ENCODE results near the gene G3BP2. TPM values are rescaled to one million over a fixed set of nuclear protein-coding genes. Genes with fewer than 3 reads are reported as not detected.

The G3BP2 gene
- total and polyA plus RNA-seq, 9 of the 15 experiments (the other 6 are each of a cell fraction or from before 2014, with no cell fraction given), result 25.2 to 222 (median 130) TPM

DNA sequence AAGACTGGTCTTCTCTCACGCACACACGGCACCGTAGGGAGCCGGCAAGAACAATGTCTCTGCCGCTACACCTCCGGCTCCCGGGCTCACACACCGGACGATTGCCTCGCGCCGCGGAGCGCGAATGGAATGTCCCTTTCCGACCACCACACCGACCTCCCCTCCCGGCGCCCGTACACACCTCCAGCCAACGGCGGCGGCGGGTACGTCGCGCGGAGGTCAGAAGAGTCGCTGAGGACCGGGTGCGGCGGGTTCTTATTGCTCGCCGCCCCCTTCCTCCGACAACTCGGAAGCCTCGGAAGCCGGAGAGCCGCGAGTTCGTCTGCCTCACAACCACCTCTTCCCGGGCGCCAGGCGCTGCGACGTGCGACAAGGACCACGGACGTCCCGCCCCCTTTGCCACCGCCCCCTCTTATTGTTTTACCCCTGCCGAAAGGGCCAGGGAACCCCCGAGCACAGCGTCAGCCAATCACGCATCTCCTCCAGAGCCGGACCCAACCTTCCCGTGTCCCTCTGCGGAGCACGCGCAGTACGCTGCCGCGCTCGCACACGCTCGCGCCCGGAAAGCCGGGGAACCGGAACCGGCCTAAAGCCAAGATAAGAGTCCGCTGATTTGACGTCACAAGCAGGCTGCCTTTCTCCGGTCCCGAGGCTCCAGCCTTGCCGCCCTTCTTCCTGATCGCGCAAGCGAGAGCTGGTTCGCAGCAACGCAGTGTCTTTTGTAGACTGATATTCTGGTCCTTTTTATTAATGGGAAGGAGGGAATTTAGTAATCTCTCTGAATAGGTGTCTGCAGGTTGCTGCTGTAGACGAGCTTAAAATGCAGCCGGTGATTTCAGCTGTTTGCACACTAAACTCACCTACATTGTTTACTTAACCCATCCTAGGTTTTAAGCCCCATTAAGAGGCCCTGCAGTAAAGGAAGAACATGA lies at the start of gene G3BP2 (continued):
- TF ChIP-seq NEUROD1 (IDR thresholded peaks at IDR 0.05; ENCODE audit: borderline replicate concordance, low read depth, low read length, partially characterized antibody), result no peak
- no peak for TF ChIP-seq HNRNPK (IDR thresholded peaks at IDR 0.05; ENCODE audit: low read depth, low read length, poor library complexity, severe bottlenecking)
- no peak for TF ChIP-seq NR4A1 (CRISPR knock-in tag; IDR thresholded peaks at IDR 0.05)
- TF ChIP-seq NR4A1 (tag; IDR thresholded peaks at IDR 0.05), result peak; percentile 24; the same call in 1 of the 2 replicates
- no peak for TF ChIP-seq NFE2 (IDR thresholded peaks at IDR 0.05; ENCODE audit: low read depth)
- no peak for TF ChIP-seq ZNF133 (CRISPR knock-in tag; IDR thresholded peaks at IDR 0.05)
- TF ChIP-seq ZNF239 (CRISPR knock-in tag; IDR thresholded peaks at IDR 0.05), result no peak
- TF ChIP-seq RFX7 (CRISPR knock-in tag; IDR thresholded peaks at IDR 0.05), result no peak
- TF ChIP-seq ARID2 (IDR thresholded peaks at IDR 0.05), result 0 out of 2 replicates have a peak, but pooled peaks have one; percentile 46
- no peak for TF ChIP-seq ZNF23 (CRISPR knock-in tag; IDR thresholded peaks at IDR 0.05)
- peak; percentile 40; the same call in 1 of the 2 replicates for TF ChIP-seq JUN (IDR thresholded peaks at IDR 0.05; ENCODE audit: borderline replicate concordance, low read depth, low read length)
- no peak for TF ChIP-seq JUN (CRISPR knock-in tag; IDR thresholded peaks at IDR 0.05; ENCODE audit: borderline replicate concordance)
- TF ChIP-seq NFXL1 (CRISPR knock-in tag; IDR thresholded peaks at IDR 0.05), result no peak
- TF ChIP-seq ZNF589 (CRISPR knock-in tag; IDR thresholded peaks at IDR 0.05; ENCODE audit: low read depth), result peak; percentile 75; the same call in 1 of the 2 replicates
- TF ChIP-seq, protein P1, sequence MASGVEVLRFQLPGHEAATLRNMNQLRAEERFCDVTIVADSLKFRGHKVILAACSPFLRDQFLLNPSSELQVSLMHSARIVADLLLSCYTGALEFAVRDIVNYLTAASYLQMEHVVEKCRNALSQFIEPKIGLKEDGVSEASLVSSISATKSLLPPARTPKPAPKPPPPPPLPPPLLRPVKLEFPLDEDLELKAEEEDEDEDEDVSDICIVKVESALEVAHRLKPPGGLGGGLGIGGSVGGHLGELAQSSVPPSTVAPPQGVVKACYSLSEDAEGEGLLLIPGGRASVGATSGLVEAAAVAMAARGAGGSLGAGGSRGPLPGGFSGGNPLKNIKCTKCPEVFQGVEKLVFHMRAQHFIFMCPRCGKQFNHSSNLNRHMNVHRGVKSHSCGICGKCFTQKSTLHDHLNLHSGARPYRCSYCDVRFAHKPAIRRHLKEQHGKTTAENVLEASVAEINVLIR (CRISPR knock-in tag; IDR thresholded peaks at IDR 0.05), result peak; percentile 82
- TF ChIP-seq, protein P2, sequence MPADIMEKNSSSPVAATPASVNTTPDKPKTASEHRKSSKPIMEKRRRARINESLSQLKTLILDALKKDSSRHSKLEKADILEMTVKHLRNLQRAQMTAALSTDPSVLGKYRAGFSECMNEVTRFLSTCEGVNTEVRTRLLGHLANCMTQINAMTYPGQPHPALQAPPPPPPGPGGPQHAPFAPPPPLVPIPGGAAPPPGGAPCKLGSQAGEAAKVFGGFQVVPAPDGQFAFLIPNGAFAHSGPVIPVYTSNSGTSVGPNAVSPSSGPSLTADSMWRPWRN (IDR thresholded peaks at IDR 0.05; ENCODE audit: low read depth), result no peak
- TF ChIP-seq LARP7 (IDR thresholded peaks at IDR 0.05), result no peak
- TF ChIP-seq NR2C2 (CRISPR knock-in tag; IDR thresholded peaks at IDR 0.05), result peak; percentile 64; the same call in 1 of the 2 replicates
- TF ChIP-seq NR2C2 (tag; IDR thresholded peaks at IDR 0.05), result peak; percentile 61
- no peak for TF ChIP-seq TAL1 (IDR thresholded peaks at IDR 0.05)
- TF ChIP-seq FOXK1 (CRISPR knock-in tag; IDR thresholded peaks at IDR 0.05; ENCODE audit: borderline replicate concordance), result peak; percentile 52; the same call in 1 of the 2 replicates
- no peak for TF ChIP-seq CEBPB (tag; IDR thresholded peaks at IDR 0.05)
- no peak; a peak in 1 of 4 replicates for TF ChIP-seq HDAC1 (IDR thresholded peaks at IDR 0.05)
- no peak for TF ChIP-seq ZNF695 (CRISPR knock-in tag; IDR thresholded peaks at IDR 0.05)
- TF ChIP-seq GATAD2A (IDR thresholded peaks at IDR 0.05), result no peak
- TF ChIP-seq, protein P3, sequence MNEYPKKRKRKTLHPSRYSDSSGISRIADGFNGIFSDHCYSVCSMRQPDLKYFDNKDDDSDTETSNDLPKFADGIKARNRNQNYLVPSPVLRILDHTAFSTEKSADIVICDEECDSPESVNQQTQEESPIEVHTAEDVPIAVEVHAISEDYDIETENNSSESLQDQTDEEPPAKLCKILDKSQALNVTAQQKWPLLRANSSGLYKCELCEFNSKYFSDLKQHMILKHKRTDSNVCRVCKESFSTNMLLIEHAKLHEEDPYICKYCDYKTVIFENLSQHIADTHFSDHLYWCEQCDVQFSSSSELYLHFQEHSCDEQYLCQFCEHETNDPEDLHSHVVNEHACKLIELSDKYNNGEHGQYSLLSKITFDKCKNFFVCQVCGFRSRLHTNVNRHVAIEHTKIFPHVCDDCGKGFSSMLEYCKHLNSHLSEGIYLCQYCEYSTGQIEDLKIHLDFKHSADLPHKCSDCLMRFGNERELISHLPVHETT (CRISPR knock-in tag; conservative IDR thresholded peaks at IDR 0.05 in 1 of 2, IDR thresholded peaks at IDR 0.05 in 1 of 2), result peak in 1 of 2 experiments; percentile 98; a peak in 2 of 4 replicates
- TF ChIP-seq XRCC3 (IDR thresholded peaks at IDR 0.05), result no peak

All from K562 (cell line).